ENCODE measurements around the gene CHN2.

- TF ChIP-seq POLR2A (IDR thresholded peaks at IDR 0.05) (no peak), CTCF (IDR thresholded peaks at IDR 0.05) (no peak), POLR2AphosphoS5 (IDR thresholded peaks at IDR 0.05) (no peak), EP300 (IDR thresholded peaks at IDR 0.05; ENCODE audit: low read depth) (no peak)
Observed at GRCh38 chr7:29405891-29406290, 211.3 kb downstream of the CHN2 start.

All from transverse colon (tissue), 4 donors.